HEK293 (cell line): Measurements from ENCODE around the gene MCRIP1.

ENCODE experiments used
- ATF2 ChIP-seq: fragments of 450-650 bp; formaldehyde crosslinking; IDR thresholded peaks from 2 replicates; pipeline ENCODE4 v1.5.1; 2016; ENCODE audit warnings: missing biosample characterization, missing genetic modification characterization, low read depth
- CTCF ChIP-seq: fragments of 450-650 bp; formaldehyde crosslinking; IDR thresholded peaks from 2 replicates; pipeline ENCODE4 v1.5.1; 2016; ENCODE audit warnings: missing biosample characterization, missing genetic modification characterization
- PRDM1 ChIP-seq: fragments of 450-650 bp; formaldehyde crosslinking; IDR thresholded peaks from 2 replicates; pipeline ENCODE4; 2016; ENCODE audit warnings: missing biosample characterization, missing genetic modification characterization
- YY1 ChIP-seq: fragments of 450-650 bp; formaldehyde crosslinking; IDR thresholded peaks from 2 replicates; pipeline ENCODE4 v1.5.1; 2018; ENCODE audit warnings: missing biosample characterization, missing genetic modification characterization
- ZBTB21 ChIP-seq: fragments of 450-650 bp; formaldehyde crosslinking; IDR thresholded peaks from 2 replicates; pipeline ENCODE4 v1.5.1; 2017; ENCODE audit warnings: missing biosample characterization, missing genetic modification characterization
- ZBTB44 ChIP-seq: fragments of 450-650 bp; IDR thresholded peaks from 2 replicates; pipeline ENCODE4 v1.5.1; 2018; ENCODE audit warnings: missing biosample characterization, mild to moderate bottlenecking, missing genetic modification characterization
- ZNF239 ChIP-seq: fragments of 450-650 bp; formaldehyde crosslinking; IDR thresholded peaks from 2 replicates; pipeline ENCODE4 v1.5.1; 2016; ENCODE audit warnings: missing biosample characterization, missing genetic modification characterization
- ZNF24 ChIP-seq: fragments of 450-650 bp; formaldehyde crosslinking; IDR thresholded peaks from 2 replicates; pipeline ENCODE4 v1.5.1; 2016; ENCODE audit warnings: missing biosample characterization, missing genetic modification characterization
- ZNF266 ChIP-seq: fragments of 450-650 bp; formaldehyde crosslinking; IDR thresholded peaks from 2 replicates; pipeline ENCODE4 v1.5.1; 2016; ENCODE audit warnings: missing biosample characterization, missing genetic modification characterization, low read depth
- ZNF280C ChIP-seq: fragments of 450-650 bp; formaldehyde crosslinking; IDR thresholded peaks from 2 replicates; pipeline ENCODE4 v1.5.1; 2016; ENCODE audit warnings: missing biosample characterization, missing genetic modification characterization
- ZNF560 ChIP-seq: fragments of 450-650 bp; formaldehyde crosslinking; IDR thresholded peaks from 2 replicates; pipeline ENCODE4 v1.5.1; 2017; ENCODE audit warnings: missing biosample characterization, missing genetic modification characterization, borderline replicate concordance
- ZNF785 ChIP-seq: fragments of 450-650 bp; formaldehyde crosslinking; IDR thresholded peaks from 2 replicates; pipeline ENCODE4 v1.5.1; 2016; ENCODE audit warnings: missing biosample characterization, missing genetic modification characterization

- TF ChIP-seq CTCF (tag by site-specific recombination) (no peak), YY1 (tag by site-specific recombination) (no peak), ZBTB21 (tag by site-specific recombination) (no peak), PRDM1 (tag by site-specific recombination) (no peak), ZNF24 (tag by site-specific recombination) (no peak), ATF2 (tag by site-specific recombination) (no peak), ZBTB44 (tag by site-specific recombination) (no peak), ZNF266 (tag by site-specific recombination) (no peak), ZNF239 (no peak), ZNF560 (tag by site-specific recombination) (no peak), ZNF280C (tag by site-specific recombination) (no peak), ZNF785 (no peak)
These were observed 11.8 kb upstream of the MCRIP1 start for GRCh38 chr17:81844887-81845286.
